CD4-positive, alpha-beta T cell (primary cell): ENCODE measurements around the gene ING4. TPM values are rescaled to one million over a fixed set of nuclear protein-coding genes. Genes with fewer than 3 reads are reported as not detected.

Experiments
- ATAC-seq: fragments of 200-7000 bp; cut with Tn5 transposase; one replicate; pipeline ENCODE4 v1.10.0; 2022; ENCODE audit warnings: mild to moderate bottlenecking; ENCODE audit not compliant: poor library complexity
- CTCF ChIA-PET: fragments of 350-600 bp; sonication (Branson Sonifier 250); formaldehyde crosslinking; loops from one replicate; lab custom pipeline; 2021; ENCODE audit warnings: antibody characterized with exemption, inconsistent platforms; lab: Charles Lee
- POLR2A ChIA-PET: fragments of 350-600 bp; sonication (Branson Sonifier 250); formaldehyde crosslinking; loops from one replicate; lab custom pipeline; 2021; ENCODE audit warnings: antibody characterized with exemption, inconsistent platforms; lab: Charles Lee
- DNase-seq, 14 experiments: peaks; one replicate each; pipeline ENCODE4 v3.0.0-alpha.2; 2013 to 2020; ENCODE audit warnings: mixed read lengths in 2 of 14
- H3K27ac ChIP-seq, 2 donors: one replicate each; pipeline versions ENCODE4 v1.5.1 to v1.7.0; 2013; ENCODE audit warnings: low read length in 2 of 2, low read depth in 1 of 2, mild to moderate bottlenecking in 1 of 2
- H3K27me3 ChIP-seq, 2 experiments: 1 replicate in 1 of 2; 2 replicates in 1 of 2; pipeline versions ENCODE4 v1.6.1 to v1.7.0; 2013; ENCODE audit warnings: low read length in 2 of 2, control low read depth in 1 of 2, mild to moderate bottlenecking in 1 of 2, moderate library complexity in 1 of 2; ENCODE audit not compliant: insufficient read depth in 2 of 2, control insufficient read depth in 1 of 2
- H3K36me3 ChIP-seq: one replicate; pipeline ENCODE4 v1.6.1; 2013; ENCODE audit warnings: low read length, control low read depth; ENCODE audit not compliant: insufficient read depth
- H3K4me1 ChIP-seq: one replicate; pipeline ENCODE4 v1.6.1; 2013; ENCODE audit warnings: low read length, control low read depth; ENCODE audit not compliant: insufficient read depth
- H3K4me3 ChIP-seq: one replicate; pipeline ENCODE4 v1.5.1; 2013; ENCODE audit warnings: mild to moderate bottlenecking, low read length, moderate library complexity
- H3K9me3 ChIP-seq, 2 experiments: 1 replicate in 1 of 2; 2 replicates in 1 of 2; pipeline versions ENCODE4 v1.6.1 to v1.7.0; 2013; ENCODE audit warnings: low read length in 2 of 2, mild to moderate bottlenecking in 2 of 2, control low read depth in 1 of 2, moderate library complexity in 1 of 2; ENCODE audit not compliant: control insufficient read depth in 1 of 2, insufficient read depth in 1 of 2
- H3K27ac Mint-ChIP-seq: one replicate; pipeline ENCODE4 v1.8.0; 2020; ENCODE audit warnings: mixed read lengths
- H3K27me3 Mint-ChIP-seq: one replicate; pipeline ENCODE4 v1.8.0; 2021; ENCODE audit warnings: mixed read lengths
- H3K36me3 Mint-ChIP-seq: one replicate; pipeline ENCODE4 v1.8.0; 2021; ENCODE audit warnings: low read depth, mixed read lengths
- H3K4me1 Mint-ChIP-seq: one replicate; pipeline ENCODE4 v1.8.0; 2021; ENCODE audit warnings: low read depth, mixed read lengths
- H3K4me3 Mint-ChIP-seq: one replicate; pipeline ENCODE4 v1.8.0; 2020; ENCODE audit warnings: mild to moderate bottlenecking, mixed read lengths
- H3K9me3 Mint-ChIP-seq: one replicate; pipeline ENCODE4 v1.8.0; 2020; ENCODE audit warnings: mixed read lengths
- intact Hi-C, 2 experiments: fragments of 100-400 bp; cut with DNase I in 1 of 2; cut with micrococcal nuclease in 1 of 2; formaldehyde crosslinking; loops; one replicate each; pipeline versions ENCODE4 v1.15.1 to v1.9.0; 2023 to 2025; cut with DNase I, micrococcal nuclease
- total RNA-seq, 174 experiments: library from RNA in 2 of 174; stranded (reverse) in 2 of 174; gene quantifications; one replicate each; pipeline ENCODE4 v1.2.3 and lab custom pipeline; 2021 to 2026
- TF ChIP-seq, protein P1 (sequence below): fragments of 200-600 bp; IDR thresholded peaks from one replicate; pipeline ENCODE4 v1.8.0; 2022; ENCODE audit warnings: antibody characterized with exemption, mild to moderate bottlenecking

The ING4 gene
- total RNA-seq, 2 experiments from 2014 or later: 13.8 to 17.4 TPM

- no peaks in the 10 kb centered on the region for H3K36me3 ChIP-seq
- H3K27me3 ChIP-seq: peaks cover 37 to 42% of the 10 kb centered on the region in 2 experiments
- CTCF ChIA-PET: no interaction called here
- H3K36me3 Mint-ChIP-seq: no peaks in the 10 kb centered on the region
- DNase-seq (peak in 2 of 14 experiments; percentile 20 to 39), ATAC-seq (no peak)
- no peaks in the 10 kb centered on the region for H3K9me3 Mint-ChIP-seq
- H3K27me3 Mint-ChIP-seq: peaks cover 59% of the 10 kb centered on the region
- H3K9me3 ChIP-seq: no peaks in the 10 kb centered on the region
- peaks cover 20% of the 10 kb centered on the region for H3K4me1 ChIP-seq
- H3K4me1 Mint-ChIP-seq: peaks cover 26% of the 10 kb centered on the region
- H3K27ac ChIP-seq: no peak overlapping the region
- TF ChIP-seq, protein P1, sequence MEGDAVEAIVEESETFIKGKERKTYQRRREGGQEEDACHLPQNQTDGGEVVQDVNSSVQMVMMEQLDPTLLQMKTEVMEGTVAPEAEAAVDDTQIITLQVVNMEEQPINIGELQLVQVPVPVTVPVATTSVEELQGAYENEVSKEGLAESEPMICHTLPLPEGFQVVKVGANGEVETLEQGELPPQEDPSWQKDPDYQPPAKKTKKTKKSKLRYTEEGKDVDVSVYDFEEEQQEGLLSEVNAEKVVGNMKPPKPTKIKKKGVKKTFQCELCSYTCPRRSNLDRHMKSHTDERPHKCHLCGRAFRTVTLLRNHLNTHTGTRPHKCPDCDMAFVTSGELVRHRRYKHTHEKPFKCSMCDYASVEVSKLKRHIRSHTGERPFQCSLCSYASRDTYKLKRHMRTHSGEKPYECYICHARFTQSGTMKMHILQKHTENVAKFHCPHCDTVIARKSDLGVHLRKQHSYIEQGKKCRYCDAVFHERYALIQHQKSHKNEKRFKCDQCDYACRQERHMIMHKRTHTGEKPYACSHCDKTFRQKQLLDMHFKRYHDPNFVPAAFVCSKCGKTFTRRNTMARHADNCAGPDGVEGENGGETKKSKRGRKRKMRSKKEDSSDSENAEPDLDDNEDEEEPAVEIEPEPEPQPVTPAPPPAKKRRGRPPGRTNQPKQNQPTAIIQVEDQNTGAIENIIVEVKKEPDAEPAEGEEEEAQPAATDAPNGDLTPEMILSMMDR: no peak
- no peak overlapping the region for H3K27ac Mint-ChIP-seq
- POLR2A ChIA-PET: no interaction called here
- no peak overlapping the region for H3K4me3 ChIP-seq
- intact Hi-C loops: no loop called here
- H3K4me3 Mint-ChIP-seq: no peak overlapping the region
Observed at GRCh38 chr12:6703631-6704030, 40.7 kb upstream of the ING4 start.

GRCh38 chr12:6701078-6701768 is 38.3 kb upstream of the ING4 start:
- Mint-ChIP-seq H3K4me1 (peaks cover 26% of the 10 kb centered on the region), H3K27me3 (peaks cover 57% of the 10 kb centered on the region), H3K9me3 (no peaks in the 10 kb centered on the region), H3K4me3 (peak overlapping the region; percentile 81), H3K27ac (no peak overlapping the region), H3K36me3 (no peaks in the 10 kb centered on the region)
- Histone ChIP-seq H3K27ac (no peak overlapping the region), H3K4me3 (peak overlapping the region; percentile 43), H3K36me3 (no peaks in the 10 kb centered on the region), H3K27me3 (peaks cover 32 to 42% of the 10 kb centered on the region in 2 experiments), H3K9me3 (no peaks in the 10 kb centered on the region), H3K4me1 (peaks cover 26% of the 10 kb centered on the region)
- DNase-seq (no peak), ATAC-seq (no peak)
- TF ChIP-seq, protein P1: no peak
- ChIA-PET CTCF (no interaction called here), POLR2A (interaction anchor here (1.6 kb wide), 1 partner anchor 11 kb away, joined by 5 read pairs; no protein-coding TSS in a partner anchor)
- intact Hi-C loops: no loop called here

- H3K4me1 Mint-ChIP-seq: peaks cover 26% of the 10 kb centered on the region
- no peak within 1 kb of the TSS for H3K27ac Mint-ChIP-seq
- H3K27me3 ChIP-seq: peaks cover 32 to 42% of the 10 kb centered on the region in 2 experiments
- no peak within 1 kb of the TSS for H3K27ac ChIP-seq
- no peaks in the 10 kb centered on the region for H3K36me3 ChIP-seq
- DNase-seq (peak; percentile 34 to 77 (median 56)), ATAC-seq (peak; percentile 93)
- peaks cover 57% of the 10 kb centered on the region for H3K27me3 Mint-ChIP-seq
- ChIA-PET CTCF (no interaction called here), POLR2A (interaction anchor here (1.3 to 1.6 kb wide), 2 partner anchors 11 kb away, joined by 5 to 16 read pairs; partner anchors contain the start of gene ZNF384)
- intact Hi-C loops: no loop called here
- H3K36me3 Mint-ChIP-seq: no peaks in the 10 kb centered on the region
- H3K4me1 ChIP-seq: peaks cover 26% of the 10 kb centered on the region
- no peaks in the 10 kb centered on the region for H3K9me3 Mint-ChIP-seq
- no peaks in the 10 kb centered on the region for H3K9me3 ChIP-seq
- peak within 1 kb of the TSS; percentile 43 for H3K4me3 ChIP-seq
- H3K4me3 Mint-ChIP-seq: peak within 1 kb of the TSS; percentile 86
- TF ChIP-seq, protein P1: no peak
Observed at GRCh38 chr12:6700646-6701051, 37.7 kb upstream of the ING4 start, which contains the start of gene PIANP. Gene PIANP, minus strand, starts transcription at chr12:6700815. Its CDS starts 2,754 bp downstream, at chr12:6698061.
